Smooth muscle cell (in vitro differentiated cells): ENCODE results near the gene HHIPL2. TPM values are rescaled to one million over a fixed set of nuclear protein-coding genes. Genes with fewer than 3 reads are reported as not detected.

Experiments
- DNase-seq: peaks from one replicate; lab custom pipeline; 2025; ENCODE audit not compliant: unreplicated experiment; lab: John Stamatoyannopoulos, UW
- H2AFZ ChIP-seq: fragments of 200-600 bp; sonication (generic); 2 replicates; pipeline ENCODE4 v1.6.0; 2016; ENCODE audit warnings: antibody characterized with exemption, low read depth, mild to moderate bottlenecking
- H3F3A ChIP-seq: fragments of 200-600 bp; sonication (generic); 2 replicates; pipeline ENCODE4 v1.6.0; 2017; ENCODE audit warnings: antibody characterized with exemption, low read depth
- H3K27ac ChIP-seq: fragments of 200-600 bp; sonication (generic); 2 replicates; pipeline ENCODE4 v1.5.1; 2016; ENCODE audit warnings: low read depth, mild to moderate bottlenecking
- H3K27me3 ChIP-seq: fragments of 200-600 bp; sonication (generic); 2 replicates; pipeline ENCODE4 v1.6.1; 2016; ENCODE audit warnings: low read depth, mild to moderate bottlenecking
- H3K36me3 ChIP-seq: fragments of 200-600 bp; sonication (generic); 2 replicates; pipeline ENCODE4 v1.5.1; 2016; ENCODE audit warnings: low read depth
- H3K4me1 ChIP-seq: fragments of 200-600 bp; sonication (generic); 2 replicates; pipeline ENCODE4 v1.5.1; 2016; ENCODE audit warnings: low read depth
- H3K4me2 ChIP-seq: fragments of 200-600 bp; sonication (generic); 2 replicates; pipeline ENCODE4 v1.6.0; 2016; ENCODE audit warnings: mild to moderate bottlenecking
- H3K4me3 ChIP-seq: fragments of 200-600 bp; sonication (generic); 2 replicates; pipeline ENCODE4 v1.5.1; 2016; ENCODE audit warnings: mild to moderate bottlenecking
- H3K79me2 ChIP-seq: fragments of 200-600 bp; sonication (generic); 2 replicates; pipeline ENCODE4 v1.6.0; 2016; ENCODE audit warnings: low read depth, mild to moderate bottlenecking
- H3K9ac ChIP-seq: fragments of 200-600 bp; sonication (generic); 2 replicates; pipeline ENCODE4 v1.6.0; 2016; ENCODE audit warnings: low read depth
- H3K9me3 ChIP-seq: fragments of 200-600 bp; sonication (generic); replicated peaks from 2 replicates; pipeline ENCODE4 v1.5.1; 2016; ENCODE audit warnings: low read depth
- H4K20me1 ChIP-seq: fragments of 200-600 bp; sonication (generic); 2 replicates; pipeline ENCODE4 v1.6.0; 2016; ENCODE audit warnings: low read depth
- CTCF ChIP-seq: fragments of 200-600 bp; sonication (generic); IDR thresholded peaks from 2 replicates; pipeline ENCODE4 v1.5.1; 2017; ENCODE audit warnings: borderline replicate concordance, mild to moderate bottlenecking, antibody characterized with exemption; ENCODE audit not compliant: insufficient read depth, poor library complexity, severe bottlenecking
- WGBS: methylation state at CpG from one replicate; pipeline ENCODE4 v1.1.7; 2016; ENCODE audit warnings: low lambda C conversion rate; 5-methylcytosine and 5-hydroxymethylcytosine counted together
- polyA plus RNA-seq: library from polyadenylated mRNA; unstranded; fragments of >200 nt; fragmentation: Nextera tagmentation; extraction: Ambion mirVana; gene quantifications from 2 replicates; pipeline ENCODE4 v1.2.1, GENCODE V29; 2016
- total RNA-seq: library from RNA; depleted of rRNA; stranded (reverse); fragments of >200 nt; gene quantifications from 2 replicates; pipeline ENCODE4 v1.2.3, GENCODE V29; 2014

Gene HHIPL2
- total and polyA plus RNA-seq, 2 experiments from 2014 or later, result 1.1 TPM; not detected in 1

DNA sequence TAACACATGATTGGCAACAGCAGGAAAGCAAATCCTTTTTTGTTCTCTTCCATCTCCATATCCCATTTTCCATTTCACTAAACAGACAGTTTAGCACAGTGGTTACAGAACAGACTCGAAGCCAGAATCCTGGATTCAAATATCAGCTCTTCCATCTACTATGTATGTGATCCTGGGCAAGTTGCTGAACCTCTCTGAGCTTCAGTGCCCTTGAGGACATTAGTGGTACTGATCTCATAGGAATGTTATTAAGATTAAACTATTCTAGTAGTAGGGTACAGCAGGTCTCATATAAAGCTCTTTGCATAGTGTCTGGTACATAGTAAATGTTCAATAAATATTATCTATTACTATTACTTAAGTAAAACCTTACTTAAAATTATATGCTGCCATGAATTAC, 13.8 kb upstream of the HHIPL2 start:
- no peak for DNase-seq
- Histone ChIP-seq H2AFZ (no peak overlapping the region), H3K9ac (no peak overlapping the region), H3K9me3 (no peaks in the 10 kb centered on the region), H3K4me3 (no peak overlapping the region), H3K79me2 (no peaks in the 10 kb centered on the region), H4K20me1 (no peaks in the 10 kb centered on the region), H3K27ac (no peak overlapping the region), H3K4me1 (no peaks in the 10 kb centered on the region), H3F3A (no peaks in the 10 kb centered on the region), H3K27me3 (no peaks in the 10 kb centered on the region), H3K4me2 (no peak overlapping the region), H3K36me3 (no peaks in the 10 kb centered on the region)
- WGBS, result 94% methylated on average over 1 of the region's 1 CpG
- TF ChIP-seq CTCF, result no peak

- 92% methylated on average over 7 of the region's 7 CpGs for WGBS
- TF ChIP-seq CTCF, result no peak
Measured at GRCh38 chr1:222557574-222557973, 9.7 kb upstream of the HHIPL2 start.

DNA sequence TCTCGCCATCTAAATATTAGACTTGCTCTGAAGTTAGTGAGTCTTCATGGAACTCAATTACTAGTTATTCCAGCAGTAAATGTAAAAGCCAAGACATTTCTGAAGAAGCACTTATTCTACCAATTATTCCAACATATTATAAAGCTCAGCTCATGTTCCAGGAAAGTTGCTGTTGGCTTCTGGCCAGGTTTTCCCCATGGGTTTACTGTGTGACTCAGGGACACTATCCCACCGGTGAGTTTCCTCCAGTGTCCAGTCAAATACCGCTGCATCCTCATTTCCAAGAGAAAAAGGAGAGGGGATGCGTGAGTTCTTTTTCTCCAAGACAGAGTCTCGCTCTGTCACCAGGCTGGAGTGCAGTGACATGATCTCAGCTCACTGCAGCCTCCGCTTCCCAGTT, 9.2 kb upstream of the HHIPL2 start:
- no peaks in the 10 kb centered on the region for H4K20me1 ChIP-seq
- TF ChIP-seq CTCF, result no peak
- no peak for DNase-seq
- no peak overlapping the region for H3K9ac ChIP-seq
- no peaks in the 10 kb centered on the region for H3K4me1 ChIP-seq
- H3K36me3 ChIP-seq, result no peaks in the 10 kb centered on the region
- H3F3A ChIP-seq, result no peaks in the 10 kb centered on the region
- H3K27me3 ChIP-seq, result no peaks in the 10 kb centered on the region
- no peak overlapping the region for H3K27ac ChIP-seq
- no peak overlapping the region for H3K4me3 ChIP-seq
- 79% methylated on average over 6 of the region's 6 CpGs for WGBS
- H2AFZ ChIP-seq, result no peak overlapping the region
- no peaks in the 10 kb centered on the region for H3K79me2 ChIP-seq
- no peak overlapping the region for H3K4me2 ChIP-seq
- H3K9me3 ChIP-seq, result no peaks in the 10 kb centered on the region

More at GRCh38 chr1:222557574-222557973, 9.7 kb upstream of the HHIPL2 start:
- Histone ChIP-seq H3K9ac (no peak overlapping the region), H3K27me3 (no peaks in the 10 kb centered on the region), H3K4me3 (no peak overlapping the region), H3K4me1 (no peaks in the 10 kb centered on the region), H3K79me2 (no peaks in the 10 kb centered on the region), H3K4me2 (no peak overlapping the region), H3K9me3 (no peaks in the 10 kb centered on the region), H2AFZ (no peak overlapping the region), H3K36me3 (no peaks in the 10 kb centered on the region), H4K20me1 (no peaks in the 10 kb centered on the region), H3K27ac (no peak overlapping the region), H3F3A (no peaks in the 10 kb centered on the region)
- DNase-seq, result no peak

- 89% methylated on average over 2 of the region's 2 CpGs for WGBS
- Histone ChIP-seq H3K9me3 (no peaks in the 10 kb centered on the region), H3K27me3 (no peaks in the 10 kb centered on the region), H3K9ac (no peak overlapping the region), H3F3A (no peaks in the 10 kb centered on the region), H3K4me3 (no peak overlapping the region), H3K36me3 (no peaks in the 10 kb centered on the region), H3K27ac (no peak overlapping the region), H3K4me2 (no peak overlapping the region), H3K79me2 (no peaks in the 10 kb centered on the region), H3K4me1 (no peaks in the 10 kb centered on the region), H2AFZ (no peak overlapping the region), H4K20me1 (no peaks in the 10 kb centered on the region)
- no peak for TF ChIP-seq CTCF
- no peak for DNase-seq
Measured at GRCh38 chr1:222555992-222556615, 8.2 kb upstream of the HHIPL2 start.
